ENCODE measurements around the gene BSCL2. TPM values are rescaled to one million over a fixed set of nuclear protein-coding genes. Genes with fewer than 3 reads are reported as not detected.
A peak's percentile ranks its signal among the peaks of the same experiment; 100 is the strongest.

Gene BSCL2
- total RNA-seq, 1 experiment from 2014 or later, result 77.4 TPM

GRCh38 chr11:62755086-62755615, 47.9 kb upstream of the BSCL2 start:
- peaks cover 9% of the 10 kb centered on the region for H3K79me1 ChIP-seq (ENCODE audit: insufficient read depth, low read depth, low read length, poor library complexity, severe bottlenecking)
- H3K9me3 Mint-ChIP-seq, result no peaks in the 10 kb centered on the region
- H4K8ac ChIP-seq (replicated peaks; ENCODE audit: insufficient read length, low read depth, low read length), result no peak overlapping the region
- H3K36me3 Mint-ChIP-seq (ENCODE audit: insufficient read depth in 1 of 3, low read depth in 3 of 3), result peaks cover 20 to 32% (median 22%) of the 10 kb centered on the region in 3 experiments
- TF ChIP-seq, protein P1, sequence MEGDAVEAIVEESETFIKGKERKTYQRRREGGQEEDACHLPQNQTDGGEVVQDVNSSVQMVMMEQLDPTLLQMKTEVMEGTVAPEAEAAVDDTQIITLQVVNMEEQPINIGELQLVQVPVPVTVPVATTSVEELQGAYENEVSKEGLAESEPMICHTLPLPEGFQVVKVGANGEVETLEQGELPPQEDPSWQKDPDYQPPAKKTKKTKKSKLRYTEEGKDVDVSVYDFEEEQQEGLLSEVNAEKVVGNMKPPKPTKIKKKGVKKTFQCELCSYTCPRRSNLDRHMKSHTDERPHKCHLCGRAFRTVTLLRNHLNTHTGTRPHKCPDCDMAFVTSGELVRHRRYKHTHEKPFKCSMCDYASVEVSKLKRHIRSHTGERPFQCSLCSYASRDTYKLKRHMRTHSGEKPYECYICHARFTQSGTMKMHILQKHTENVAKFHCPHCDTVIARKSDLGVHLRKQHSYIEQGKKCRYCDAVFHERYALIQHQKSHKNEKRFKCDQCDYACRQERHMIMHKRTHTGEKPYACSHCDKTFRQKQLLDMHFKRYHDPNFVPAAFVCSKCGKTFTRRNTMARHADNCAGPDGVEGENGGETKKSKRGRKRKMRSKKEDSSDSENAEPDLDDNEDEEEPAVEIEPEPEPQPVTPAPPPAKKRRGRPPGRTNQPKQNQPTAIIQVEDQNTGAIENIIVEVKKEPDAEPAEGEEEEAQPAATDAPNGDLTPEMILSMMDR (conservative IDR thresholded peaks at IDR 0.05), result no peak
- H3K4me1 ChIP-seq (ENCODE audit: insufficient read depth, low read length), result no peaks in the 10 kb centered on the region
- H4K5ac ChIP-seq (ENCODE audit: insufficient read length, low read depth, low read length), result no peak overlapping the region
- DNase-seq, result no peak
- H2BK120ac ChIP-seq (ENCODE audit: low read depth, low read length, poor library complexity, severe bottlenecking), result no peak overlapping the region
- H3K4me1 Mint-ChIP-seq, result peaks cover 30 to 37% of the 10 kb centered on the region in 2 experiments
- no peak overlapping the region for H3K23ac ChIP-seq (ENCODE audit: insufficient read length, low read depth, low read length)
- H3K56ac ChIP-seq (ENCODE audit: insufficient read length, low read depth, low read length), result no peak overlapping the region
- H3K4me3 Mint-ChIP-seq, result peak overlapping the region; percentile 13 to 97; a peak in 4 of 5 replicates
- no peak overlapping the region for H3K9ac ChIP-seq (ENCODE audit: extremely low read depth, insufficient read length, low read length)
- H2AFZ ChIP-seq (ENCODE audit: low read length), result no peak overlapping the region
- no peak overlapping the region for H2AK5ac ChIP-seq (ENCODE audit: insufficient read length, low read length)
- no peaks in the 10 kb centered on the region for H3K27me3 Mint-ChIP-seq (ENCODE audit: low read depth)
- H3K4me2 ChIP-seq (ENCODE audit: insufficient read depth, insufficient read length, low read length), result peak overlapping the region; percentile 38
- H3T11ph ChIP-seq (ENCODE audit: low read length), result no peak overlapping the region
- no CpG with 5 or more reads among the region's 10 CpGs for WGBS (ENCODE audit: extremely low coverage, insufficient read length, low lambda C conversion rate)
- H3K79me2 ChIP-seq (ENCODE audit: insufficient read depth, low read length), result peaks cover 21% of the 10 kb centered on the region; the same call in 1 of the 2 replicates
- no peak overlapping the region for H3K14ac ChIP-seq (ENCODE audit: insufficient read depth, low read length)
- H4K20me1 ChIP-seq (ENCODE audit: control insufficient read depth, insufficient read depth, insufficient read length), result no peaks in the 10 kb centered on the region
- no peak overlapping the region for H2BK15ac ChIP-seq (ENCODE audit: low read depth, low read length)
- H3K9me3 ChIP-seq (ENCODE audit: control insufficient read depth, low read depth, low read length), result no peaks in the 10 kb centered on the region
- no peak overlapping the region for H2BK20ac ChIP-seq (ENCODE audit: low read depth, low read length, poor library complexity, severe bottlenecking)
- H3K18ac ChIP-seq (ENCODE audit: insufficient read length, low read depth, low read length), result no peak overlapping the region
- H3K27ac Mint-ChIP-seq, result peak overlapping the region in 2 of 3 experiments; percentile 42 to 51; a peak in 4 of 7 replicates
- no peak overlapping the region for H2BK5ac ChIP-seq (ENCODE audit: insufficient read length, low read length)
- no peaks in the 10 kb centered on the region for H3K27me3 ChIP-seq (ENCODE audit: insufficient read depth, low read length)
- H2BK12ac ChIP-seq (ENCODE audit: insufficient read length, low read depth, low read length), result no peak overlapping the region
- H3K4ac ChIP-seq (ENCODE audit: low read depth, low read length), result no peak overlapping the region
- H3K23me2 ChIP-seq (ENCODE audit: insufficient read length, low read depth, low read length, poor library complexity, severe bottlenecking), result peaks cover 3% of the 10 kb centered on the region
- no peak overlapping the region for H4K91ac ChIP-seq (ENCODE audit: insufficient read length, low read depth, low read length)
- no peak overlapping the region for H3K27ac ChIP-seq (ENCODE audit: insufficient read length, low read depth, low read length)
